SK-N-SH treated with all-trans-retinoic acid at 6 μM for 48 hours (cell line): ENCODE measurements around the gene ZDHHC5.

Source experiments
- ARNTL ChIP-seq: fragments of 450-650 bp; formaldehyde crosslinking; IDR thresholded peaks from 2 replicates; pipeline ENCODE4 v1.5.0; 2020; ENCODE audit warnings: low read depth, mild to moderate bottlenecking, moderate library complexity, borderline replicate concordance
- BACH2 ChIP-seq: fragments of 250-450 bp; sonication (Bioruptor Pico); IDR thresholded peaks from 2 replicates; pipeline ENCODE4 v1.9.0; 2021; ENCODE audit warnings: mild to moderate bottlenecking, borderline replicate concordance
- CSDC2 ChIP-seq: fragments of 250-450 bp; sonication (Bioruptor Pico); IDR thresholded peaks from 2 replicates; pipeline ENCODE4 v1.5.0; 2020; ENCODE audit warnings: mild to moderate bottlenecking, moderate library complexity
- ESRRG ChIP-seq: fragments of 250-450 bp; sonication (Bioruptor Pico); IDR thresholded peaks from 2 replicates; pipeline ENCODE4 v1.6.1; 2021; ENCODE audit warnings: mild to moderate bottlenecking
- GLIS3 ChIP-seq: fragments of 250-450 bp; sonication (Bioruptor Pico); IDR thresholded peaks from 2 replicates; pipeline ENCODE4 v1.5.0; 2020; ENCODE audit warnings: mild to moderate bottlenecking, moderate library complexity
- OSR1 ChIP-seq: fragments of 250-450 bp; sonication (Bioruptor Pico); IDR thresholded peaks from 2 replicates; pipeline ENCODE4 v1.8.0; 2022; ENCODE audit warnings: moderate library complexity, mild to moderate bottlenecking, inconsistent platforms
- RARB ChIP-seq: fragments of 250-450 bp; sonication (Bioruptor Pico); IDR thresholded peaks from 2 replicates; pipeline ENCODE4 v1.8.0; 2021; ENCODE audit warnings: mild to moderate bottlenecking, moderate library complexity
- SNAI2 ChIP-seq: fragments of 250-450 bp; sonication (Bioruptor Pico); IDR thresholded peaks from 2 replicates; pipeline ENCODE4 v1.5.0; 2020; ENCODE audit warnings: mild to moderate bottlenecking, moderate library complexity
- TCF4 ChIP-seq: fragments of 250-450 bp; sonication (Bioruptor Pico); IDR thresholded peaks from 2 replicates; pipeline ENCODE4 v1.8.0; 2021; ENCODE audit warnings: mild to moderate bottlenecking, moderate library complexity, borderline replicate concordance
- ZFP3 ChIP-seq: fragments of 250-450 bp; sonication (Bioruptor Pico); IDR thresholded peaks from 2 replicates; pipeline ENCODE4 v1.5.0; 2020; ENCODE audit warnings: mild to moderate bottlenecking, moderate library complexity
- ZFP30 ChIP-seq: fragments of 450-650 bp; formaldehyde crosslinking; IDR thresholded peaks from 2 replicates; pipeline ENCODE4 v1.5.0; 2022; ENCODE audit warnings: mild to moderate bottlenecking, moderate library complexity
- TF ChIP-seq, protein P1 (sequence below): fragments of 250-450 bp; sonication (Bioruptor Pico); IDR thresholded peaks from 2 replicates; pipeline ENCODE4 v1.5.0; 2020; ENCODE audit warnings: mild to moderate bottlenecking, moderate library complexity
- TF ChIP-seq, protein P2 (sequence below): fragments of 250-450 bp; sonication (Bioruptor Pico); IDR thresholded peaks from 2 replicates; pipeline ENCODE4 v1.8.0; 2021; ENCODE audit warnings: low read depth, mild to moderate bottlenecking, moderate library complexity, borderline replicate concordance
- TF ChIP-seq, protein P3 (sequence below): fragments of 250-450 bp; sonication (Bioruptor Pico); IDR thresholded peaks from 2 replicates; pipeline ENCODE4 v1.8.0; 2020; ENCODE audit warnings: mild to moderate bottlenecking, moderate library complexity, borderline replicate concordance

DNA sequence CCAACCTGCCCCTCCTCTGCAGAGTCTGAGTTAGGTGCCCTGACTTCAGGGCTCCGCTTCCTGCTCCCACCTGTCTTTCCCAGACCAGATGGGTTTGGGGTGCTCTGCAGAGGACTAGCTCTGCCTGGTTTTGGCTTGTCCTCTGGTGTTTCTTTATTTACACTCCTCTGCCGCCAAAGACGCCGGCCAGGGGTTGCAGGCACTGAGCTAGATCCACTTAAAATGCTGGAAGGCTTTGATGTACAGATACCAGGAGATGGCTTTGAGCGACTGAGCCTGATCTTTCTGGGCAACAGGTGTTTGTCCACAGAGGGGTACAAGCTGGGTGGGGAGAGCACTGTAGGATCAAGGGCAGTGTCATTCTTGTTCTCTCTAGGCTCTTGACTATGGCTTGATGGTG lies 77.3 kb downstream of the ZDHHC5 start:
- TF ChIP-seq ARNTL (CRISPR knock-in tag) (no peak), BACH2 (CRISPR knock-in tag) (no peak), ZFP30 (CRISPR knock-in tag) (no peak), TCF4 (CRISPR knock-in tag) (no peak), GLIS3 (CRISPR knock-in tag) (no peak), RARB (CRISPR knock-in tag) (no peak), OSR1 (CRISPR knock-in tag) (no peak), ZFP3 (CRISPR knock-in tag) (no peak), ESRRG (CRISPR knock-in tag) (no peak), CSDC2 (CRISPR knock-in tag) (no peak), SNAI2 (no peak)
- TF ChIP-seq, protein P1, sequence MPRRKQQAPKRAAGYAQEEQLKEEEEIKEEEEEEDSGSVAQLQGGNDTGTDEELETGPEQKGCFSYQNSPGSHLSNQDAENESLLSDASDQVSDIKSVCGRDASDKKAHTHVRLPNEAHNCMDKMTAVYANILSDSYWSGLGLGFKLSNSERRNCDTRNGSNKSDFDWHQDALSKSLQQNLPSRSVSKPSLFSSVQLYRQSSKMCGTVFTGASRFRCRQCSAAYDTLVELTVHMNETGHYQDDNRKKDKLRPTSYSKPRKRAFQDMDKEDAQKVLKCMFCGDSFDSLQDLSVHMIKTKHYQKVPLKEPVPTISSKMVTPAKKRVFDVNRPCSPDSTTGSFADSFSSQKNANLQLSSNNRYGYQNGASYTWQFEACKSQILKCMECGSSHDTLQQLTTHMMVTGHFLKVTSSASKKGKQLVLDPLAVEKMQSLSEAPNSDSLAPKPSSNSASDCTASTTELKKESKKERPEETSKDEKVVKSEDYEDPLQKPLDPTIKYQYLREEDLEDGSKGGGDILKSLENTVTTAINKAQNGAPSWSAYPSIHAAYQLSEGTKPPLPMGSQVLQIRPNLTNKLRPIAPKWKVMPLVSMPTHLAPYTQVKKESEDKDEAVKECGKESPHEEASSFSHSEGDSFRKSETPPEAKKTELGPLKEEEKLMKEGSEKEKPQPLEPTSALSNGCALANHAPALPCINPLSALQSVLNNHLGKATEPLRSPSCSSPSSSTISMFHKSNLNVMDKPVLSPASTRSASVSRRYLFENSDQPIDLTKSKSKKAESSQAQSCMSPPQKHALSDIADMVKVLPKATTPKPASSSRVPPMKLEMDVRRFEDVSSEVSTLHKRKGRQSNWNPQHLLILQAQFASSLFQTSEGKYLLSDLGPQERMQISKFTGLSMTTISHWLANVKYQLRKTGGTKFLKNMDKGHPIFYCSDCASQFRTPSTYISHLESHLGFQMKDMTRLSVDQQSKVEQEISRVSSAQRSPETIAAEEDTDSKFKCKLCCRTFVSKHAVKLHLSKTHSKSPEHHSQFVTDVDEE (CRISPR knock-in tag) = no peak
- TF ChIP-seq, protein P2, sequence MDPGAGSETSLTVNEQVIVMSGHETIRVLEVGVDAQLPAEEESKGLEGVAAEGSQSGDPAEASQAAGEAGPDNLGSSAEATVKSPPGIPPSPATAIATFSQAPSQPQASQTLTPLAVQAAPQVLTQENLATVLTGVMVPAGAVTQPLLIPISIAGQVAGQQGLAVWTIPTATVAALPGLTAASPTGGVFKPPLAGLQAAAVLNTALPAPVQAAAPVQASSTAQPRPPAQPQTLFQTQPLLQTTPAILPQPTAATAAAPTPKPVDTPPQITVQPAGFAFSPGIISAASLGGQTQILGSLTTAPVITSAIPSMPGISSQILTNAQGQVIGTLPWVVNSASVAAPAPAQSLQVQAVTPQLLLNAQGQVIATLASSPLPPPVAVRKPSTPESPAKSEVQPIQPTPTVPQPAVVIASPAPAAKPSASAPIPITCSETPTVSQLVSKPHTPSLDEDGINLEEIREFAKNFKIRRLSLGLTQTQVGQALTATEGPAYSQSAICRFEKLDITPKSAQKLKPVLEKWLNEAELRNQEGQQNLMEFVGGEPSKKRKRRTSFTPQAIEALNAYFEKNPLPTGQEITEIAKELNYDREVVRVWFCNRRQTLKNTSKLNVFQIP (CRISPR knock-in tag) = no peak
- TF ChIP-seq, protein P3, sequence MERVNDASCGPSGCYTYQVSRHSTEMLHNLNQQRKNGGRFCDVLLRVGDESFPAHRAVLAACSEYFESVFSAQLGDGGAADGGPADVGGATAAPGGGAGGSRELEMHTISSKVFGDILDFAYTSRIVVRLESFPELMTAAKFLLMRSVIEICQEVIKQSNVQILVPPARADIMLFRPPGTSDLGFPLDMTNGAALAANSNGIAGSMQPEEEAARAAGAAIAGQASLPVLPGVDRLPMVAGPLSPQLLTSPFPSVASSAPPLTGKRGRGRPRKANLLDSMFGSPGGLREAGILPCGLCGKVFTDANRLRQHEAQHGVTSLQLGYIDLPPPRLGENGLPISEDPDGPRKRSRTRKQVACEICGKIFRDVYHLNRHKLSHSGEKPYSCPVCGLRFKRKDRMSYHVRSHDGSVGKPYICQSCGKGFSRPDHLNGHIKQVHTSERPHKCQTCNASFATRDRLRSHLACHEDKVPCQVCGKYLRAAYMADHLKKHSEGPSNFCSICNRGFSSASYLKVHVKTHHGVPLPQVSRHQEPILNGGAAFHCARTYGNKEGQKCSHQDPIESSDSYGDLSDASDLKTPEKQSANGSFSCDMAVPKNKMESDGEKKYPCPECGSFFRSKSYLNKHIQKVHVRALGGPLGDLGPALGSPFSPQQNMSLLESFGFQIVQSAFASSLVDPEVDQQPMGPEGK = no peak
